Measurements from ENCODE around the gene EPC2. TPM values are rescaled to one million over a fixed set of nuclear protein-coding genes. Genes with fewer than 3 reads are reported as not detected.

The EPC2 gene
- total and polyA plus RNA-seq, 10 of the 15 experiments (the other 5 are each of a cell fraction or from before 2014, with no cell fraction given) = 2.0 to 16.5 (median 10.8) TPM

DNA sequence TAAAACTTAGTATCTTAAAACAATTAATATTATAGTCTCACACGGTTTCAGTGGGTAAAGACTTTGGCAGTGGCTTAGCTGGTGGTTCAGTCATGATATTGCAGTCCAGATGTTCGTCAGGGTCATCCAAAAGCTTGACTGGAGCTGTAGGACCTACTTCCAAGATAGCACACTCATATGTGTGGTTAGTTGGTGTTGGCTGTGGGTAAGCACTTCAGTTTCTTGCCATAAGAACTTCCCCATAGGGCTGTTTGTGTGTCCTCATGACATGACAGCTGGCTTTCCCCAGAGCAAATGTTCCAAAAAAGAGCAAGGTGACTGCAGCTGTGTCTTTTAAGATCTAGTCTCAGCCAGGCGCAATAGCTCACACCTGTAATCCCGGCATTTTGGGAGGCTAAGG, 48.5 kb upstream of the EPC2 start:
- 45% methylated on average over 4 of the region's 4 CpGs for WGBS (ENCODE audit: insufficient coverage, insufficient replicate concordance, low lambda C conversion rate, missing lambda C conversion rate)
- intact Hi-C loops (cut with micrococcal nuclease; ENCODE audit: unreplicated experiment) = no loop called here
- peaks cover 5% of the 10 kb centered on the region; the same call in 2 of the 3 replicates for H3K9me3 ChIP-seq (replicated peaks; ENCODE audit: control insufficient read depth, insufficient read depth, low read length)
- no peak overlapping the region for H2AFZ ChIP-seq (ENCODE audit: control insufficient read depth, low read depth, low read length)
- no peaks in the 10 kb centered on the region for H3K4me1 ChIP-seq (ENCODE audit: control insufficient read depth, insufficient read depth, low read length)
- ChIA-PET POLR2A (no interaction called here), RAD21 (ENCODE audit: unreplicated experiment) (no interaction called here), SMC1A (ENCODE audit: uncharacterized antibody, unreplicated experiment) (no interaction called here), CTCF (interaction anchor here (1.1 kb wide), 1 partner anchor 8 kb away, joined by 3 read pairs; no protein-coding TSS in a partner anchor)
- H3K4me2 ChIP-seq (ENCODE audit: control insufficient read depth, insufficient read depth) = no peak overlapping the region
- no peak overlapping the region for H3K4me3 ChIP-seq
- H4K20me1 ChIP-seq (ENCODE audit: control insufficient read depth, insufficient read depth) = no peaks in the 10 kb centered on the region
- peaks cover 3% of the 10 kb centered on the region in 2 experiments; a peak in 2 of 4 replicates for H3K27me3 ChIP-seq (replicated peaks in 1 of 2; ENCODE audit: control insufficient read depth in 2 of 2, insufficient read depth in 2 of 2, low read length in 1 of 2)
- ATAC-seq (no peak), FAIRE-seq (no peak), DNase-seq (ENCODE audit: low read depth, low spot score) (no peak)
- no peak overlapping the region for H3K27ac ChIP-seq (ENCODE audit: control insufficient read depth, insufficient read depth)
- TF ChIP-seq ZZZ3 (IDR thresholded peaks at IDR 0.05; ENCODE audit: control insufficient read depth, insufficient read length, low read depth) (no peak), RCOR1 (conservative IDR thresholded peaks at IDR 0.05; ENCODE audit: low read depth, low read length) (no peak), CHD1 (IDR thresholded peaks at IDR 0.05; ENCODE audit: low read depth, low read length) (no peak), HDGF (IDR thresholded peaks at IDR 0.05) (no peak), EP300 (IDR thresholded peaks at IDR 0.05; ENCODE audit: borderline replicate concordance in 1 of 2, control insufficient read depth in 1 of 2, low read depth in 2 of 2, low read length in 2 of 2) (no peak), KAT2A (conservative IDR thresholded peaks at IDR 0.05; ENCODE audit: control insufficient read depth, low read depth, low read length) (no peak), JUNB (IDR thresholded peaks at IDR 0.05) (no peak), TCF7 (IDR thresholded peaks at IDR 0.05; ENCODE audit: borderline replicate concordance) (no peak), RAD21 (IDR thresholded peaks at IDR 0.05; ENCODE audit: insufficient read depth, low read depth, low read length) (no peak), SUPT20H (IDR thresholded peaks at IDR 0.05; ENCODE audit: borderline replicate concordance, control insufficient read depth, low read depth, low read length) (no peak), NFXL1 (IDR thresholded peaks at IDR 0.05; ENCODE audit: borderline replicate concordance) (no peak), ESRRA (IDR thresholded peaks at IDR 0.05; ENCODE audit: low read length) (no peak)
- no TSS peak for BruUV-seq (replicated peaks)
- no peaks in the 10 kb centered on the region for H3K79me2 ChIP-seq (ENCODE audit: control insufficient read depth, insufficient read depth, low read length)
- in situ Hi-C loops (cut with MboI) = no loop called here
- H3K36me3 ChIP-seq (ENCODE audit: control insufficient read depth in 2 of 2, insufficient read depth in 2 of 2, low read length in 1 of 2) = no peaks in the 10 kb centered on the region
- H3K9ac ChIP-seq (ENCODE audit: control insufficient read depth, insufficient read depth, low read length) = no peak overlapping the region
